Transverse colon (tissue), 4 donors: ENCODE data around the gene CCDC3. TPM values are rescaled to one million over a fixed set of nuclear protein-coding genes. Genes with fewer than 3 reads are reported as not detected.

Source experiments
- DNase-seq: peaks from one replicate; pipeline ENCODE4 v3.0.0-alpha.2; 2019
- H3K27ac ChIP-seq, 4 donors: fragments of 200-600 bp; sonication (generic); 2 replicates each; pipeline ENCODE4 v1.5.1; 2016 to 2018; ENCODE audit warnings: inconsistent platforms in 4 of 4
- H3K27me3 ChIP-seq: fragments of 200-600 bp; sonication (generic); 2 replicates; pipeline ENCODE4 v1.5.1; 2017; ENCODE audit warnings: inconsistent platforms
- H3K36me3 ChIP-seq, 4 donors: fragments of 200-600 bp; sonication (generic); 2 replicates each; pipeline ENCODE4 v1.5.1; 2017 to 2019; ENCODE audit warnings: inconsistent platforms in 4 of 4
- H3K4me1 ChIP-seq, 4 donors: fragments of 200-600 bp; sonication (generic); 2 replicates each; pipeline ENCODE4 v1.5.1; 2017 to 2020; ENCODE audit warnings: inconsistent platforms in 4 of 4
- H3K4me3 ChIP-seq, 4 donors: fragments of 200-600 bp; sonication (generic); 1 replicate in 1 of 4; 2 replicates in 3 of 4; pipeline versions ENCODE4 v1.5.1 to v1.6.1; 2017 to 2019; ENCODE audit warnings: inconsistent platforms in 4 of 4
- H3K9me3 ChIP-seq, 2 donors: fragments of 200-600 bp; sonication (generic); 2 replicates each; pipeline ENCODE4 v1.5.1; 2017 to 2019; ENCODE audit warnings: inconsistent platforms in 2 of 2
- CTCF ChIP-seq, 5 experiments: fragments of 200-600 bp in 3 of 5; fragments of 450-650 bp in 2 of 5; sonication (generic) in 3 of 5; IDR thresholded peaks; 1 replicate in 2 of 5; 2 replicates in 3 of 5; pipeline ENCODE4 v1.5.1; 2016 to 2017; ENCODE audit warnings: antibody characterized with exemption in 5 of 5, inconsistent platforms in 3 of 5, mild to moderate bottlenecking in 2 of 5, moderate library complexity in 1 of 5
- EP300 ChIP-seq: sonication (generic); formaldehyde crosslinking; IDR thresholded peaks from one replicate; pipeline ENCODE4 v1.6.1; 2017; ENCODE audit warnings: antibody characterized with exemption, low read depth
- POLR2A ChIP-seq: fragments of 450-650 bp; IDR thresholded peaks from one replicate; pipeline ENCODE4 v1.6.1; 2016; ENCODE audit warnings: antibody characterized with exemption, mild to moderate bottlenecking, moderate library complexity
- POLR2AphosphoS5 ChIP-seq, 3 donors: sonication (generic); formaldehyde crosslinking; IDR thresholded peaks; one replicate each; pipeline ENCODE4 v1.6.1; 2016; ENCODE audit warnings: antibody characterized with exemption in 3 of 3
- WGBS, 2 donors: methylation state at CpG; one replicate each; pipeline ENCODE4 v1.1.5; 2018; ENCODE audit warnings: low coverage in 1 of 2; 5-methylcytosine and 5-hydroxymethylcytosine counted together
- in situ Hi-C, 4 donors: fragments of 200-750 bp; cut with MboI; loops; one replicate each; pipeline versions ENCODE4 v1.15.0 to v1.15.1; 2017; ENCODE audit warnings: low sequenced_read_pairs in 3 of 4, low pct_ligation_motif_present in 1 of 4, low pct_unique_long_range_greater_than_20kb in 1 of 4
- intact Hi-C: fragments of 100-400 bp; cut with DNase I; formaldehyde crosslinking; loops from one replicate; pipeline ENCODE4 v1.15.1; 2023; ENCODE audit warnings: low total_unique reads
- total RNA-seq, 4 donors: library from RNA; depleted of rRNA; stranded (reverse); fragments of >200 nt; gene quantifications; one replicate each; pipeline ENCODE4 v1.1.0, GENCODE V29; 2016

The CCDC3 gene
- total RNA-seq, 4 donors from 2014 or later, result 0.75 to 2.2 (median 1.3) TPM

GRCh38 chr10:12909836-12910185 lies 91.7 kb downstream of the CCDC3 start:
- DNase-seq, result peak; percentile 15
- no peaks in the 10 kb centered on the region for H3K36me3 ChIP-seq
- no peak for TF ChIP-seq CTCF (IDR thresholded peaks at IDR 0.05)
- in situ Hi-C loops (no loop called here), intact Hi-C loops (no loop called here)
- H3K27me3 ChIP-seq, result no peaks in the 10 kb centered on the region
- H3K27ac ChIP-seq, result peak overlapping the region in 1 of 4 donors; percentile 1
- no peaks in the 10 kb centered on the region for H3K4me1 ChIP-seq
- no peak overlapping the region for H3K4me3 ChIP-seq
- no peaks in the 10 kb centered on the region for H3K9me3 ChIP-seq
- 60% methylated on average over 3 of the region's 3 CpGs; no CpG with 5 or more reads in 1 of the 2 donors for WGBS, 2 donors

- no peaks in the 10 kb centered on the region for H3K27me3 ChIP-seq
- peak overlapping the region in 1 of 4 donors; percentile 1 for H3K27ac ChIP-seq
- DNase-seq, result no peak
- no peaks in the 10 kb centered on the region for H3K4me1 ChIP-seq
- no peaks in the 10 kb centered on the region for H3K36me3 ChIP-seq
- intact Hi-C loops (no loop called here), in situ Hi-C loops (no loop called here)
- TF ChIP-seq EP300 (no peak), CTCF (IDR thresholded peaks at IDR 0.05) (no peak), POLR2A (no peak), POLR2AphosphoS5 (IDR thresholded peaks at IDR 0.05) (no peak)
- no peak overlapping the region for H3K4me3 ChIP-seq
- H3K9me3 ChIP-seq, result no peaks in the 10 kb centered on the region
- WGBS, 2 donors, result 64% methylated on average over 8 of the region's 9 CpGs; no CpG with 5 or more reads in 1 of the 2 donors
These were observed 92.2 kb downstream of the CCDC3 start for GRCh38 chr10:12909182-12909835.

GRCh38 chr10:12908773-12909172 lies 92.7 kb downstream of the CCDC3 start:
- Histone ChIP-seq H3K9me3 (no peaks in the 10 kb centered on the region), H3K27me3 (no peaks in the 10 kb centered on the region), H3K4me3 (no peak overlapping the region), H3K4me1 (no peaks in the 10 kb centered on the region), H3K27ac (no peak overlapping the region), H3K36me3 (no peaks in the 10 kb centered on the region)
- WGBS, 2 donors, result 90% methylated on average over 4 of the region's 4 CpGs; no CpG with 5 or more reads in 1 of the 2 donors
- no peak for DNase-seq
- in situ Hi-C loops, result no loop called here
- intact Hi-C loops, result no loop called here
- TF ChIP-seq POLR2A (no peak), POLR2AphosphoS5 (IDR thresholded peaks at IDR 0.05) (no peak), CTCF (IDR thresholded peaks at IDR 0.05) (no peak), EP300 (no peak)

- H3K4me1 ChIP-seq, result no peaks in the 10 kb centered on the region
- no peaks in the 10 kb centered on the region for H3K9me3 ChIP-seq
- no peak overlapping the region for H3K27ac ChIP-seq
- intact Hi-C loops, result no loop called here
- WGBS, 2 donors, result 65 to 84% methylated on average over 4 of the region's 4 CpGs
- TF ChIP-seq EP300 (no peak), POLR2AphosphoS5 (IDR thresholded peaks at IDR 0.05) (no peak), CTCF (IDR thresholded peaks at IDR 0.05) (no peak), POLR2A (no peak)
- no peak for DNase-seq
- H3K4me3 ChIP-seq, result no peak overlapping the region
- in situ Hi-C loops, result no loop called here
- no peaks in the 10 kb centered on the region for H3K27me3 ChIP-seq
- no peaks in the 10 kb centered on the region for H3K36me3 ChIP-seq
These were observed 93.9 kb downstream of the CCDC3 start for GRCh38 chr10:12907656-12908055.
